GM19351 (cell line): ENCODE data around the gene REG1A.

Experiments used
- ATAC-seq: cut with Tn5 transposase; IDR thresholded peaks from one replicate; pipeline ENCODE4 v1.9.1; 2021; ENCODE audit warnings: mild to moderate bottlenecking, moderate library complexity; ENCODE audit not compliant: unreplicated experiment

REG1A gene

GRCh38 chr2:79120194-79120713 lies at the start of gene REG1A:
TSS of gene REG1A (plus strand) at chr2:79120488. CDS start at chr2:79120862, 374 bp downstream.
- no peak for ATAC-seq

DNA sequence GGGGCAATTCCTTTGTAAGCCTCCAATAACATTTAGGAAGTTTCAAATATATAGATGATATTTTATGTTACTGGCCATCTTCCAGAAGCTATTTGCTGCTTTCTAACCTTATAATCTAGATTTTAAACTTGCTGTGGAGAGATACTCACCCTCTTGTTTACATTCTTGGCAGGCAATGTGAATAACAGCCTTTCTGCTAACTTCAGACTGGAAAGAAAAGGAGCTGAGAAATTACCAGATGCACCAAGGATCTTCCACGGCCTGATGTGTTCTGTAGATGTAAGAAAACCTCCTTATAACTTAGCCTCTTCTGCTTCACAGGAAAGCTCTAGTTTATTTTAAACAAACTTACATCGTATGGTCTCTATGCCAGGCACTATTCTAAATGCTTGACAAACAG lies 49.2 kb upstream of the REG1A start:
- no peak for ATAC-seq

GRCh38 chr2:79082987-79083386 lies 37.3 kb upstream of the REG1A start:
- ATAC-seq: no peak

DNA sequence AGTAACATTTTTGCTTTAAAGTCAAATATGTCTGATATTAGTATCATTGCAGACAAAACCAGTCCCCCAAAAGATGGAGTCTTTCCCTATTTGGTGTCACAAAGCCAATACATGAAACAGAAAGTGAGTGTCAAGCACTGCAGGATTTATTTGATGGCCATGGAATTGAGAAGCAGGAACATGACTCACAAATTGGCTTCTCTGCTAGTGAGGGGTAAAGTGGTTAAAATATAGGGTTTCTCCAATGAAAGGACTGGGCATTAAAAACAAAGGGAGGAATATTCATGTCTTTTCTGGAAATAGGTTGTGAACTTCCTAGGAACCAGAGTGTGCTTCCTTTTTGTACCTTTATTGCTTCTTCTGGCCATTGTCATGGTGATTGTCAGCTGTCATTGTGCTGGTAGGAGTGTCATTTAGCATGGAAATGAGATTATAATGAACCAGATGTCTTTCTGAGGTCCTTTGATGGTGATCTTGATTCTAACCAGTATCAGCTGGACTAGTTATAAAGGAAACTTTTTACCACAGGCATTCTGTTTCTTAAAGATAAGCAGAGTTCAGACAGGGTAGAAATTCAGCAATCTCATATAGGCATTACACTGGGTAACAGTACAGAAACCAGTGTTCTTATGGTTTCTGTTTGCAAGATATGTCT lies 36.6 kb upstream of the REG1A start:
- ATAC-seq: no peak

DNA sequence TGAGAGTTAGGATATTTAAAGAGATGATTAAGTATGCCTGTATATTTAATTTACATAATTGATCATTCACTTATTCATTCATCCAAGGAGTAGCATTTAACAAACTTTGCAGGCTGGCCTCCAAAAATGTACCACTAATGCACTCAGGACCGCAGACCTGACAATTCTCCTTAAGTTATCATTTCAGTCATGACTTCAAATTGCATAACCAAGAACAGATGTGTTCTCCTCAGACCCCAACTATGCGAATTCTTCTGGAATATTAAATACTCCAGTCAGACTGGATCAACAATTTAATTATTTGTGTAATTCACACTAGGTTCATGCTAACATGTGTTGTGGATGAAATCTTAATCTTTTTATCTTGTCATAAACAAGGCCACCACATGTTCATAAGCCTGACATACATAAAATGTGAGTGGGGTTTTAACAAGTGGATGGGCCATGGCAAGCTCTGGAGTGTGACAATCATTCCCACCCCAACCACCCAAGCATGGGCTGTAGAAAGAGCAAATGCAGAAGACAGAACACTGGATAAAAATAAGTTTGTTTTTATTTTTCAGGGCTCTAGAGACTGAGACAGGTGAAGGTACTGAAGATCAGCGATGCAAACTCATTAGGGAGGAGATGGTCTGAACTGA lies 35.7 kb upstream of the REG1A start:
- ATAC-seq: no peak

- no peak for ATAC-seq
These were observed 34.9 kb upstream of the REG1A start for GRCh38 chr2:79085382-79085781.

- no peak for ATAC-seq
These were observed 34.0 kb upstream of the REG1A start for GRCh38 chr2:79086255-79086654.

GRCh38 chr2:79087785-79088364 lies 32.4 kb upstream of the REG1A start, which contains the start of gene REG1B:
TSS of gene REG1B (minus strand) at chr2:79087993. CDS start at chr2:79087612, 381 bp downstream.
- no peak for ATAC-seq

GRCh38 chr2:79090693-79091092 lies 29.6 kb upstream of the REG1A start:
- ATAC-seq: no peak

DNA sequence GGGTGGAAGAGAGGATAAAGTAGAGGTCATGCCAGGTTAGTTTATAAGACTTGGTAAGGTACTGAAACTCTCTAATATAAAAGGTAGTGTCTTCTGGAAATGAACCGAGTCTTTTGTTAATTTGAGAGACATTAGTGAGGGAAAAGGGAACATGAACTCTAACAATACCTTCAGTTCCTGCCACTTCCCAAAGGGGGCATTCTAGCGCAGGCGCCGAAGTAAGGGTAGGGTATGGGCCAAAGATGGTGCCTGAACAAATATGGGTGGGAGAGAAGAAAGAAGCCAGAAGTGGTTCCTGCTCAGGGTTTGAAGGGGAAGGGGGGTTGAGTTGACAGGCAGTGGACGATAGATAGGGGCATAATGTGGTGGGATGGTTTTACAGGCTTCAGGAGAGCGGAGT lies 22.4 kb upstream of the REG1A start:
- ATAC-seq: no peak

DNA sequence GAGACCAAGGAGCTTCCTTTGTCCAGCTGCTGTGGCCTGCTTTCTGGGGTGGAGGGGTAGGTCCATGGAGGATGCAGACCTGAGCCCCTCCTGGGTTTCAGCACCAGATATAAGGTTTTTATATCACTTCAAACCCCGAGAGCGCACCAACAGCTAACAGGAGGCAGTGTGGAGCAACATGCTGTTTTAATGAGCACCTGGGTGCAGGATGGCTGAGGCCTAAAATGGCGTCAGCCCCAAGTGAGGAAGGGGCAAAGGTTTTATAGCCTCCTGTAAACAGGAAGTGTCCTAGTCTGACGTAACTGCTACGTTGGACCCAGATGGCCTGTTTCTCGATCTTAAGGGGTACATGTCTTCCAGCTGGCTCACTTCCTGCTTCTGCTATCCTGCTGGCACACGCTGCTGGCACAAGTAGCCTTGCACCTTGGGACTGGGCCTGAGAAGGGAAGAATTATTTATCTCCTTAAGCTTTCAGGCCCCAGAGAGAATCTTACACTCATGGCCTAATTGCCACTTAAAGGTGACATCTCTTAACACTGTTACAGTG lies 21.1 kb upstream of the REG1A start:
- no peak for ATAC-seq

GRCh38 chr2:79100285-79100684 lies 20.0 kb upstream of the REG1A start:
- ATAC-seq: no peak

- ATAC-seq: no peak
These were observed 19.3 kb upstream of the REG1A start for GRCh38 chr2:79101024-79101423.

DNA sequence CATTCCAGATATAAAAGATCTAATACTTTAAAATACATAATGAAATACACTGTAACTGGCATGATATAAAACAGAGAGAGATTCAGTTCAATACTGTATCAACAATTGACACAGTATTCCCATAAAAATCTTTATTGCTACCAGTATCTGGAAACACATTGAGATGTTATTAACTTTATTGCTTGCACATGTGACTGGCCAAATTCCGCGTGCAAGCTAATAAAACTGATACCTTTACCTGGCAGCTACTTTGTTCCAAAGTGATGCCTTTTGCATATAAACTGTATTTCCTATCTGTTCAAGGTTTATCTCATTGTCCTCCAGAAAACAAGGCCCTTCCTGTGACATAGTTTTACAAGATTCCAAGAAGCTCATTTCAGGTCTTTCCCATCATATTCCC lies 17.1 kb upstream of the REG1A start:
- ATAC-seq: no peak

- no peak for ATAC-seq
These were observed 15.0 kb upstream of the REG1A start for GRCh38 chr2:79105259-79105658.

- no peak for ATAC-seq
These were observed 8.0 kb upstream of the REG1A start for GRCh38 chr2:79112269-79112668.

DNA sequence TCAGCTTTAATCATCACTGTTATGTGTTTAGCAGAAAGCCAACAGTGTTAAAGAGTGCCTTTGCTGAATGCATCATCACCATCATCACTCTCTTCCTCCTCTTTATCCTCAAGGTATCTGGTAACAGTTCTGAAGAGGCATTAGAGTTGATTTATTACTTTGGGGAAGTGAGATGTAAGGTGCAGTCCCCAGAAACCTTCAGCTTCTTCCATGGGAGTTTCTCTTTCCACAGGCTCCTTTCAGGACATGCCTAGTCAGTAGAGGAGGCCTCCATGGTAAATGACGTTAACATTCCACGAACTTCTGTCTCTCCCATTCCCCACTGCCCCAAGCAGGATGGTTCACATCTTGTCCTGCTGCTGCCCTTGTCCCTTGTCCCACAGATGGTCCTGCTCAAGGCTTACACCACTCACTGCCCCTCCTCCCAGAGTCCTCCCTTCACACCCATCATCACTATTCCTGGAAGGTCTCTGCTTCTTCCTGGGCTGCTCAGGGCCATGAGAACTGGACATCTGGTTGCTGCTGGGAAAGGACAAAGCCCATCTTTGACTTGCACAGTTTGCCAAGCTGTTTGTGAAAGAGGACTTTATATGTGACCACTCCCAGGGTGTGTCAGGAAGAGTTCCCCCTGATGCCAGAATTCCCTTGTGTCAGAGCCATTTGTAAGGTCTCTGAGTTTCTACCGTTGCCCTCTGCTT lies 5.3 kb upstream of the REG1A start:
- no peak for ATAC-seq

DNA sequence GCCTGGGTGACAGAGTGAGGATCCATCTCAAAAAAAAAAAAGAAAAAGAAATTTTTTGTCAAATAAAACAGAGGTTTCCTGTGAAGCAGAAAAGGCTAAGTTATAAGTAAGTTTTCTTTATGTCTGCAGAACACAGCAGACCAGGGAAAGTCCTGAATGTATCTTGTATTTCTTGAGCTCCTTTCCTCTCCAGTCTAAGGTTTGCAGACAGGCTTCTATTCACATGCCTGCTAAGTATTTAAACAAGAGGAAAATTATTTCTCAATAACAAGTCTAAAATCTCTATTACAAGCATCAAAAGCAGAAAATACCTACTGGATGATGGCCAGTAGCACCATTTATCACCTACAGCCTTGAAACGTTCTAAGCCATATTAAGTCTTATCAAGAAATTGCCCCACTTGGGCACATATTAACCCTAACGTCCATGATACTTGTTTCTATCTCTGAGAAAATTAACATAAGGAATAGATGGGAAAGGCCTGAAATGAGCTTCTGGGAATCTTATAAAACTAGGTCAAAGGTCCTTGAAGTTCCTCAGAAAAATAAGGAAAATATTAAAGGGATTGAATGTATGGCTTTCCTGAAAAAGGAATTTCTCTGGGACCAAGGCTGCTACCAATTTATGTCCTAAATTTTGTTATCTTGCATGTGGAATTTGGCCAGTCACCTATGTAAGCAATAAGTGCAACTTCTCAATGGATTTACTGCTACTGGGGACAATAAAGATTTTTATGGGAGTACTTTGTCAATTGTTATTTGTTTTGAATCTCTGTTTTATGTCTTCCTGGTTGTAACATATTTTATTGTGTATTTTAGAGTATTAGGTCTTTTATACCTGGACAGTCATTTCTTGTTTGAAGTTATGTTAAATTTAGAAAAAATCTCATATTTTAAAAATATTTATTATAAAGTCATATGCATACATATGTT lies 3.0 kb upstream of the REG1A start:
- ATAC-seq: no peak

GRCh38 chr2:79122676-79123075 lies 2.4 kb downstream of the REG1A start:
- no peak for ATAC-seq
